Transverse colon (tissue), 4 donors: ENCODE data around the gene COX7B2.

Experiments
- CTCF ChIP-seq, 5 experiments: fragments of 200-600 bp in 3 of 5; fragments of 450-650 bp in 2 of 5; sonication (generic) in 3 of 5; IDR thresholded peaks; 1 replicate in 2 of 5; 2 replicates in 3 of 5; pipeline ENCODE4 v1.5.1; 2016 to 2017; ENCODE audit warnings: antibody characterized with exemption in 5 of 5, inconsistent platforms in 3 of 5, mild to moderate bottlenecking in 2 of 5, moderate library complexity in 1 of 5
- POLR2A ChIP-seq: fragments of 450-650 bp; IDR thresholded peaks from one replicate; pipeline ENCODE4 v1.6.1; 2016; ENCODE audit warnings: antibody characterized with exemption, mild to moderate bottlenecking, moderate library complexity
- POLR2AphosphoS5 ChIP-seq, 3 donors: sonication (generic); formaldehyde crosslinking; IDR thresholded peaks; one replicate each; pipeline ENCODE4 v1.6.1; 2016; ENCODE audit warnings: antibody characterized with exemption in 3 of 3

- TF ChIP-seq CTCF (IDR thresholded peaks at IDR 0.05) (no peak), POLR2AphosphoS5 (IDR thresholded peaks at IDR 0.05) (no peak), POLR2A (no peak)
Observed at GRCh38 chr4:46878641-46879040, 30.4 kb downstream of the COX7B2 start.
